ENCODE data around the gene IFT43. TPM values are rescaled to one million over a fixed set of nuclear protein-coding genes. Genes with fewer than 3 reads are reported as not detected.

The IFT43 gene
- total and polyA plus RNA-seq, 9 donors = 14.2 to 48.8 (median 30.2) TPM

GRCh38 chr14:76081642-76082041 is 96.1 kb downstream of the IFT43 start:
- H3K27me3 ChIP-seq = no peaks in the 10 kb centered on the region
- intact Hi-C loops (cut with DNase I) = no loop called here
- no peak for DNase-seq
- no peak overlapping the region for H3K27ac ChIP-seq
- 95 to 96% (median 96%) methylated on average over 7 of the region's 7 CpGs for WGBS, 3 donors
- H3K4me3 ChIP-seq = no peak overlapping the region
- no peaks in the 10 kb centered on the region for H3K36me3 ChIP-seq
- no peak for TF ChIP-seq CTCF (IDR thresholded peaks at IDR 0.05)
- no peak for TF ChIP-seq EP300 (IDR thresholded peaks at IDR 0.05)
- no peaks in the 10 kb centered on the region for H3K4me1 ChIP-seq (ENCODE audit: insufficient read depth)
- H3K9me3 ChIP-seq = no peaks in the 10 kb centered on the region

- Histone ChIP-seq H3K4me1 (ENCODE audit: insufficient read depth) (peaks cover 4% of the 10 kb centered on the region), H3K9me3 (no peaks in the 10 kb centered on the region), H3K36me3 (no peaks in the 10 kb centered on the region), H3K27me3 (no peaks in the 10 kb centered on the region), H3K4me3 (no peak overlapping the region), H3K27ac (peak overlapping the region in 1 of 2 donors; percentile 33)
- no peak for TF ChIP-seq POLR2A (IDR thresholded peaks at IDR 0.05)
- TF ChIP-seq EP300 (IDR thresholded peaks at IDR 0.05) = no peak
- no peak for TF ChIP-seq CTCF (IDR thresholded peaks at IDR 0.05)
- WGBS, 3 donors = 68 to 69% (median 68%) methylated on average over 25 of the region's 25 CpGs
- intact Hi-C loops (cut with DNase I) = no loop called here
- no peak for DNase-seq
Observed at GRCh38 chr14:76083796-76084765, 98.5 kb downstream of the IFT43 start.

- Histone ChIP-seq H3K36me3 (no peaks in the 10 kb centered on the region), H3K4me1 (ENCODE audit: insufficient read depth) (peaks cover 11% of the 10 kb centered on the region), H3K27me3 (no peaks in the 10 kb centered on the region), H3K27ac (no peak overlapping the region), H3K9me3 (no peaks in the 10 kb centered on the region), H3K4me3 (no peak overlapping the region)
- TF ChIP-seq CTCF (IDR thresholded peaks at IDR 0.05) (no peak), POLR2A (IDR thresholded peaks at IDR 0.05) (no peak), EP300 (IDR thresholded peaks at IDR 0.05) (no peak)
- WGBS, 3 donors = 82 to 88% (median 84%) methylated on average over 3 of the region's 3 CpGs
- DNase-seq = no peak
- intact Hi-C loops (cut with DNase I) = no loop called here
Observed at GRCh38 chr14:76085358-76085757, 99.8 kb downstream of the IFT43 start.

GRCh38 chr14:76086636-76087035 is 101.1 kb downstream of the IFT43 start:
- WGBS, 3 donors = 69 to 84% (median 81%) methylated on average over 4 of the region's 4 CpGs
- no peaks in the 10 kb centered on the region for H3K9me3 ChIP-seq
- DNase-seq = no peak
- peaks cover 11% of the 10 kb centered on the region for H3K4me1 ChIP-seq (ENCODE audit: insufficient read depth)
- H3K4me3 ChIP-seq = no peak overlapping the region
- intact Hi-C loops (cut with DNase I) = no loop called here
- H3K36me3 ChIP-seq = no peaks in the 10 kb centered on the region
- TF ChIP-seq EP300 (IDR thresholded peaks at IDR 0.05) (no peak), POLR2A (IDR thresholded peaks at IDR 0.05) (no peak), CTCF (IDR thresholded peaks at IDR 0.05) (no peak)
- H3K27ac ChIP-seq = no peak overlapping the region
- no peaks in the 10 kb centered on the region for H3K27me3 ChIP-seq
